ENCODE measurements around the gene TM9SF1. TPM values are rescaled to one million over a fixed set of nuclear protein-coding genes. Genes with fewer than 3 reads are reported as not detected.

The TM9SF1 gene
- 31.3 and 49.0 TPM in 2 replicates for total RNA-seq (2014; rRNA removed; shearing (Covaris generic); ENCODE audit: low replicate concordance)

- H3K9me3 ChIP-seq (ENCODE audit: low read length): no peaks in the 10 kb centered on the region
- H3K79me2 ChIP-seq (ENCODE audit: low read length): peaks cover 37% of the 10 kb centered on the region
- no peaks in the 10 kb centered on the region for H3K9me2 ChIP-seq (replicated peaks; ENCODE audit: insufficient read depth, low read length)
- H3K27ac ChIP-seq (ENCODE audit: low read length): peak within 1 kb of the TSS; percentile 78
- H3K4me1 ChIP-seq (ENCODE audit: low read length): peaks cover 35% of the 10 kb centered on the region
- H3K27me3 ChIP-seq (ENCODE audit: low read length): no peaks in the 10 kb centered on the region
- peak within 1 kb of the TSS; percentile 74; the same call in 1 of the 2 replicates for H2AFZ ChIP-seq (ENCODE audit: low read length)
- H3K4me3 ChIP-seq (ENCODE audit: low read length): peak within 1 kb of the TSS; percentile 72
- H3K9ac ChIP-seq (ENCODE audit: low read length): peak within 1 kb of the TSS; percentile 89
- peak within 1 kb of the TSS; percentile 74 for H3K4me2 ChIP-seq (ENCODE audit: low read depth, low read length, poor library complexity, severe bottlenecking)
- DNase-seq: peak; percentile 97
- peaks cover 23% of the 10 kb centered on the region for H3K36me3 ChIP-seq (ENCODE audit: insufficient read depth, low read length)
- H4K20me1 ChIP-seq (ENCODE audit: insufficient read depth, low read depth, low read length): no peaks in the 10 kb centered on the region
Observed at GRCh38 chr14:24195186-24196070, at the start of gene TM9SF1. TM9SF1 (minus strand) TSS chr14:24195441; CDS start chr14:24195019, 422 bp downstream.

- peak overlapping the region; percentile 89 for H3K27ac ChIP-seq (ENCODE audit: low read length)
- no peaks in the 10 kb centered on the region for H3K9me2 ChIP-seq (replicated peaks; ENCODE audit: insufficient read depth, low read length)
- H3K27me3 ChIP-seq (ENCODE audit: low read length): no peaks in the 10 kb centered on the region
- peaks cover 27% of the 10 kb centered on the region for H3K79me2 ChIP-seq (ENCODE audit: low read length)
- H4K20me1 ChIP-seq (ENCODE audit: insufficient read depth, low read depth, low read length): peaks cover 6% of the 10 kb centered on the region; the same call in 1 of the 2 replicates
- H3K4me2 ChIP-seq (ENCODE audit: low read depth, low read length, poor library complexity, severe bottlenecking): peak overlapping the region; percentile 92
- H3K4me1 ChIP-seq (ENCODE audit: low read length): peaks cover 37% of the 10 kb centered on the region
- no peaks in the 10 kb centered on the region for H3K9me3 ChIP-seq (ENCODE audit: low read length)
- peak overlapping the region; percentile 79 for H3K9ac ChIP-seq (ENCODE audit: low read length)
- peak overlapping the region; percentile 79 for H3K4me3 ChIP-seq (ENCODE audit: low read length)
- H3K36me3 ChIP-seq (ENCODE audit: insufficient read depth, low read length): peaks cover 26% of the 10 kb centered on the region
- peak; percentile 81 for DNase-seq
- H2AFZ ChIP-seq (ENCODE audit: low read length): peak overlapping the region; percentile 52
Observed at GRCh38 chr14:24243336-24243836, 48.1 kb upstream of the TM9SF1 start.

GRCh38 chr14:24241829-24242443 is 46.7 kb upstream of the TM9SF1 start:
- peak overlapping the region; percentile 79 for H3K9ac ChIP-seq (ENCODE audit: low read length)
- peaks cover 37% of the 10 kb centered on the region for H3K4me1 ChIP-seq (ENCODE audit: low read length)
- peaks cover 27% of the 10 kb centered on the region for H3K79me2 ChIP-seq (ENCODE audit: low read length)
- peak overlapping the region; percentile 79 for H3K4me3 ChIP-seq (ENCODE audit: low read length)
- no peaks in the 10 kb centered on the region for H3K9me3 ChIP-seq (ENCODE audit: low read length)
- peak; percentile 98 for DNase-seq
- H3K27me3 ChIP-seq (ENCODE audit: low read length): no peaks in the 10 kb centered on the region
- H3K9me2 ChIP-seq (replicated peaks; ENCODE audit: insufficient read depth, low read length): no peaks in the 10 kb centered on the region
- peak overlapping the region; percentile 92 for H3K4me2 ChIP-seq (ENCODE audit: low read depth, low read length, poor library complexity, severe bottlenecking)
- H3K36me3 ChIP-seq (ENCODE audit: insufficient read depth, low read length): peaks cover 40% of the 10 kb centered on the region
- peaks cover 6% of the 10 kb centered on the region; the same call in 1 of the 2 replicates for H4K20me1 ChIP-seq (ENCODE audit: insufficient read depth, low read depth, low read length)
- peak overlapping the region; percentile 40; the same call in 1 of the 2 replicates for H2AFZ ChIP-seq (ENCODE audit: low read length)
- peak overlapping the region; percentile 89 for H3K27ac ChIP-seq (ENCODE audit: low read length)

- Histone ChIP-seq H3K36me3 (ENCODE audit: insufficient read depth, low read length) (peaks cover 54% of the 10 kb centered on the region), H3K9me3 (ENCODE audit: low read length) (no peaks in the 10 kb centered on the region), H3K9me2 (replicated peaks; ENCODE audit: insufficient read depth, low read length) (no peaks in the 10 kb centered on the region), H2AFZ (ENCODE audit: low read length) (no peak overlapping the region), H3K4me1 (ENCODE audit: low read length) (peaks cover 40% of the 10 kb centered on the region), H3K4me2 (ENCODE audit: low read depth, low read length, poor library complexity, severe bottlenecking) (peak overlapping the region; percentile 3), H3K27me3 (ENCODE audit: low read length) (no peaks in the 10 kb centered on the region), H4K20me1 (ENCODE audit: insufficient read depth, low read depth, low read length) (peaks cover 6% of the 10 kb centered on the region; the same call in 1 of the 2 replicates), H3K4me3 (ENCODE audit: low read length) (no peak overlapping the region), H3K9ac (ENCODE audit: low read length) (no peak overlapping the region), H3K79me2 (ENCODE audit: low read length) (peaks cover 34% of the 10 kb centered on the region), H3K27ac (ENCODE audit: low read length) (no peak overlapping the region)
- DNase-seq: no peak
Observed at GRCh38 chr14:24240110-24240918, 45.1 kb upstream of the TM9SF1 start.

- DNase-seq: no peak
- no peak overlapping the region for H3K4me3 ChIP-seq (ENCODE audit: low read length)
- no peaks in the 10 kb centered on the region for H3K9me2 ChIP-seq (replicated peaks; ENCODE audit: insufficient read depth, low read length)
- peaks cover 6% of the 10 kb centered on the region; the same call in 1 of the 2 replicates for H4K20me1 ChIP-seq (ENCODE audit: insufficient read depth, low read depth, low read length)
- no peaks in the 10 kb centered on the region for H3K27me3 ChIP-seq (ENCODE audit: low read length)
- H3K27ac ChIP-seq (ENCODE audit: low read length): no peak overlapping the region
- peaks cover 51% of the 10 kb centered on the region for H3K79me2 ChIP-seq (ENCODE audit: low read length)
- H3K4me1 ChIP-seq (ENCODE audit: low read length): peaks cover 53% of the 10 kb centered on the region
- no peak overlapping the region for H3K4me2 ChIP-seq (ENCODE audit: low read depth, low read length, poor library complexity, severe bottlenecking)
- no peak overlapping the region for H2AFZ ChIP-seq (ENCODE audit: low read length)
- peaks cover 65% of the 10 kb centered on the region for H3K36me3 ChIP-seq (ENCODE audit: insufficient read depth, low read length)
- H3K9me3 ChIP-seq (ENCODE audit: low read length): no peaks in the 10 kb centered on the region
- H3K9ac ChIP-seq (ENCODE audit: low read length): no peak overlapping the region
Observed at GRCh38 chr14:24238527-24239037, 43.3 kb upstream of the TM9SF1 start.

- Histone ChIP-seq H3K4me2 (ENCODE audit: low read depth, low read length, poor library complexity, severe bottlenecking) (no peak overlapping the region), H3K27ac (ENCODE audit: low read length) (no peak overlapping the region), H3K27me3 (ENCODE audit: low read length) (no peaks in the 10 kb centered on the region), H3K9ac (ENCODE audit: low read length) (no peak overlapping the region), H3K9me2 (replicated peaks; ENCODE audit: insufficient read depth, low read length) (no peaks in the 10 kb centered on the region), H3K9me3 (ENCODE audit: low read length) (no peaks in the 10 kb centered on the region), H3K79me2 (ENCODE audit: low read length) (peaks cover 56% of the 10 kb centered on the region), H3K36me3 (ENCODE audit: insufficient read depth, low read length) (peaks cover 65% of the 10 kb centered on the region), H4K20me1 (ENCODE audit: insufficient read depth, low read depth, low read length) (peaks cover 6% of the 10 kb centered on the region; the same call in 1 of the 2 replicates), H3K4me3 (ENCODE audit: low read length) (no peak overlapping the region), H2AFZ (ENCODE audit: low read length) (no peak overlapping the region), H3K4me1 (ENCODE audit: low read length) (peaks cover 53% of the 10 kb centered on the region)
- no peak for DNase-seq
Observed at GRCh38 chr14:24238123-24238522, 42.9 kb upstream of the TM9SF1 start.

- Histone ChIP-seq H3K4me3 (ENCODE audit: low read length) (no peak overlapping the region), H4K20me1 (ENCODE audit: insufficient read depth, low read depth, low read length) (peaks cover 6% of the 10 kb centered on the region; the same call in 1 of the 2 replicates), H2AFZ (ENCODE audit: low read length) (no peak overlapping the region), H3K27me3 (ENCODE audit: low read length) (no peaks in the 10 kb centered on the region), H3K4me1 (ENCODE audit: low read length) (peaks cover 49% of the 10 kb centered on the region), H3K9me2 (replicated peaks; ENCODE audit: insufficient read depth, low read length) (no peaks in the 10 kb centered on the region), H3K27ac (ENCODE audit: low read length) (no peak overlapping the region), H3K4me2 (ENCODE audit: low read depth, low read length, poor library complexity, severe bottlenecking) (no peak overlapping the region), H3K9me3 (ENCODE audit: low read length) (no peaks in the 10 kb centered on the region), H3K9ac (ENCODE audit: low read length) (no peak overlapping the region), H3K36me3 (ENCODE audit: insufficient read depth, low read length) (peaks cover 65% of the 10 kb centered on the region), H3K79me2 (ENCODE audit: low read length) (peaks cover 60% of the 10 kb centered on the region)
- no peak for DNase-seq
Observed at GRCh38 chr14:24237463-24237955, 42.3 kb upstream of the TM9SF1 start.
